ENCODE results near the gene BBOX1.
"Not testable (repeated sequence)": the region's sequence is repeated elsewhere in the genome, so short reads cannot be mapped to it uniquely, and the experiment has no call there.

BBOX1 gene

DNA sequence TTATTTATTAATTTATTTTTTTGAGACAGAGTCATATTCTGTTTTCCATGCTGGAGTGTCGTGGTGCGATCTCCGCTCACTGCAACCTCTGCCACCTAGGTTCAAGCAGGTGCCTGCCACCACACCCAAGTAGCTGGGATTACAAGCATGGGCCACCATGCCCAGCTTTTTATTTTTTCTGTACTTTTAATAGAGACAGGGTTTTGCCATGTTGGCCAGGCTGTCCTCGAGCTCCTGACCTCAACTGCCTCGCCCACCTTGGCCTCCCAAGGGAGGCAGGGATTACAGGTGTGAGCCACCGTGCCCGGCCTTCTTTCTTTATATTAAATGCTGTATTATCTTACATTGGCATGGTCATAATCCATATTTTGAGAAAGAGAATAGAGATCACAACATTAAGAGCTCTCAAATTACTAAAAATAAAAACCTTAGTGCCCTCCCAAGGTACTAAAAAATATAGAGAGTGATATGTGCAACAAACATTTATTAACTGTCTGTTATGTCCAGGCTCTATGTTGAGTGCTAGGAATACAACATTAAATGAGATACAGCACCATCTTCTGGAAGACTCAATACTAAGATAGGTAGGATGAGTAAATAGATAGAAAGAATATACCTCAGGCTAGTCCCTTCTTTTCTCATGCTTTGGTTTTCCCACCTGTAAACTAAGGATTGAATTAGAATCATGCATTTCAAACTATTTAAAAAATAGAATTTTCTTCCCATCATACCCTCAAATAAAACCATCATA is 84.1 kb downstream of the BBOX1 start:
- no peak for DNase-seq (ENCODE audit: low read depth)

DNA sequence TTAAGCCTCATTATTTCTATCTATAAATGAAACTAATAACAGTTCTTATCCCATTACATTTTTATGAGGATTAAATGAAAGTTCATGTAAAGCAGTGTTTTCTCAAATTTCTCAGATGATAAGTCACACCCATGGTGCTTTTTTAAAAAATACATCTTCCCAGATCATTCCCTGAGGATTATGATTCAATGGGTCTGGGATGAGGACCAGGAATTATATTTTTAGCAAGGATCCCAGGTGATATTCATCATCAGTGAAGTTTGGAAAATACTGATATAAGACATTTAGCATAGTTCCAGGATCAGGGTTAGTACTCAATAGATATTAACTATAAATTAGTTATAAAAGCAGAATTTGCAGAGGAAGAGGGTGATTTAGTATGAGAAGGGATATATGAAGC is 89.1 kb downstream of the BBOX1 start:
- no peak for DNase-seq (ENCODE audit: low read depth)

DNA sequence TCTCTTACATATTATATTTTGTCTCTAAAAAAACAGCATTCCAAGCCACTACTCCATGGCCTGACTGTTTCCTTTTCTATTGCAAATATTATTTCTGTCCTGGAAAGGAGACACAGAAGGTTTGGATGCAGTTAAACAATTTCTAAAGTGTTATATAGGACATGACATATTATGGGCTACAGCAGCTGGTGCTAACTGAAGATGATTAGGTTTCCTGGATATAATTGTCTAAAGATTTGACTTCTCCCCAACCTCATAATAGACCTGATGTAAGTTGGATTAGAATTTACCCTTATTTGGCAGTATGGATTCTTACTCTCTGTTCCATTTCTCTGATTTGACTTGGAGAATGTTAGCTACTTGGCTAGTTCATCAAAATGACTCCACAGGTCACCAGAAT is 90.2 kb downstream of the BBOX1 start:
- no peak for DNase-seq (ENCODE audit: low read depth)

DNA sequence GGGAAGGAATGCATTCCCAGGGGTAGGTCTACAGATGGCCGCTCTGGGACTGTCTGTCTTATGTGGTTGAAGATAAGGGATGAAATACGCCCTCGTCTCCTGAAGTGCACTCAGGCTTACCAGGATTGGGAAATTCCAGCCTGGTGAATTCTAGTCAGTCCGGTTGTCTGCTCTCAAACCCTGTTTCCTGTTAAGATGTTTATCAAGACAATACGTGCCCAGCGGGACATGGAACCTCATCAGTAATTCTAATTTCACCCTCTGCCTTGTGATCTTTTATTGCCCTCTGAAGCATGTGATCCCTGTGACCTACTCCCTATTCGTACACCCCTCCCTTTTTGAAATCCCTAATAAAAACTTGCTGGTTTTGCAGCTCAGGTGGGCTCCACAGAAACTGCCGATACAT is 95.3 kb downstream of the BBOX1 start:
- DNase-seq (ENCODE audit: low read depth) = not testable (repeated sequence)

DNA sequence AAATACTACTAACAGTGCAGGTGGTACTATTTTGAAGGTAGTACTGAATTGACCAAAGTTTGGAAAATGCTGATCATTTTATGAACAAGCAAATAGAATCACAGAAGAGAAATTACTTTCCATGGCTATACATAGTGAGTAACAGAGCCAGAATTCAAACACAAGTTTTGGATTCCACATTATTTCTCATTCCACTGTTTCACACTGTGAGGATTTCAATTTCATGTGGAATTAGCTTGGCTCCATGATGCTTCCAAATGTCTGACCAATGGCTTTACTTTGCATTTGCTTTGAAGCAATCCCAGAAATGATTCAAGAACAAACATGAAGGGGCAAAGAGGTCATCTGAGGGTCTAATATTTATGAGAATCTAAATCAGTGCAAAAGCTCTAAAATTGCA is 98.1 kb downstream of the BBOX1 start:
- DNase-seq (ENCODE audit: low read depth) = no peak

DNA sequence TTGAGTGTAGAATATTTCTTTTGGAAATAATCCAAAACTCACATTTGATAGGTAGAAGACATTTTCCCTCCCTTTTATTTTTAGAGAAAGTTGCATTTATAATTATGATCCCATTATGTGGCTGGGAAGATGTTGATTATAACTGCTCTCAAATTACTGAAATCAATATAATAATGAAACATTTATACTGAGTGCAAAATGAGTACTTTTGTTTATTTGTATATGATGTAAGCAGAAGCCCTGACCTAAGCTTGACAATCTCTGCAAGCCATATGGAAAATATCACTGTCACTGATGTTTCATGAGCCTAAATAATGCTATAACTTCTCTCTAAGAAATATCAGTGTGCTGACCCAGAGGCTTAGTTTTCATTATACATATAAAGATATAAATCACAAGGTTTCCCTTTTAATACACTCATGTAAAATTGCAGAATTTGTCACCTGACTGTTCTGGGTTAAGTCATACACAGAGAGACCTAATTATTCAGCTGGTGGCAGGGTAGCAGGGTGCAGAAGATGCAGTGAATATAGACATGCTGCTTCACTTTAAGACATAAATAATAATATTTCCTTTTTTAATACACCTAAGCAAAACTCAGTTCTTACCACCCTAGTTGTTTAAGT is 99.2 kb downstream of the BBOX1 start:
- DNase-seq (ENCODE audit: low read depth) = no peak

DNA sequence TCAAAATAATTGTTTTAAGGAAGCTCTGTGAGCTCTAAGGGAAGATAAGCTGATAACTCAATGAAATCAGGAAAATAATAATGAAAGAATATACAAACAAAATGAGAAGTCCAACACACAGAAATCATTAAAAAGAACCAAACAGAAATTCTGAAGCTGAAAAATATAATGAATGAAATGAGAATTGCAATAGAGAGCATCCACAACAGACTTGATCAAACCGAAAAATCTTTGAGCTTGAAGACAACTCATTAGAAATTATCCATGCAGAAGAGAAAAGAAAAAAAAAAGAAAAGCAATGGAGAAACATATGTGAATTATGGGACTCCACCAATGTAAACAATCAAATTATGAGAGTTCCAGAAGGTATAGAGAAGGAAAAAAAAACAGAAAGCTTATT is 101.0 kb downstream of the BBOX1 start:
- no peak for DNase-seq (ENCODE audit: low read depth)

DNA sequence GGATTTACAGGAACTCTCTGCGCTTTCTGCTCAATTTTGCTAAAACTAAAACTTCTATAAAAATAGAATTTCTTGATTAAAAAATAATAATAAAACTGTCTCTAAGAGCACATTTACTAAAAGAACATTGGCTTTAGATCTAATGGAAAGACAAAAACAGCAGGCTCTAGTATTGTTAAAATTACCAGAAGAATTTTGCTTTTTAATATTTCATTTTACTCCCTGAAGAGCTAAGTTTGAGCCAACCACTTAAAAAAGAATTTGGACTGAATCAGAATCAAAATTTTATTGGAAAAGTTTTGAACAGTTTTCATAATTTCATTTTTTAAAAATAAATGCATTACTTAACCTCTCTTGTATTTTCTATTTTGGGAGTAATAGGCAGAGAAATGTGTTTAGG is 107.3 kb downstream of the BBOX1 start:
- no peak for DNase-seq (ENCODE audit: low read depth)

DNA sequence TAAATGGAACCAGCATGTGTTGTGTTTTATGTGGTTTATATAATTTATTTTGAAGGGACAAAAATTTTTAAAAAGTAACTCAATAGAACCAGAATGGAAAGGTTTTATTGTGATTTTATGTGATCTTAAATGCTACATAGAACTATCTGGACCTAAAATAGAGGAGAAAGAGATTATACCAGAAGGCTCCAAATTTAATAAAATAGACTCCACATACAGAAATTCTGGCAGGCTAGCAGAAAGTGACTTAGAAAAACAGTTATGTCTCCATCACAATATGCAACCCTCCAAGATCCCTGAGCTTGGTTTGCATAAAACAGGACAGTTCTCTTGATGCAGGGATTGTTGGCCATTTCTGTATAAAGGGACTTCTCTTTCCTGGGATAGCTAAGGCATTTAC is 107.9 kb downstream of the BBOX1 start:
- DNase-seq (ENCODE audit: low read depth) = no peak

DNA sequence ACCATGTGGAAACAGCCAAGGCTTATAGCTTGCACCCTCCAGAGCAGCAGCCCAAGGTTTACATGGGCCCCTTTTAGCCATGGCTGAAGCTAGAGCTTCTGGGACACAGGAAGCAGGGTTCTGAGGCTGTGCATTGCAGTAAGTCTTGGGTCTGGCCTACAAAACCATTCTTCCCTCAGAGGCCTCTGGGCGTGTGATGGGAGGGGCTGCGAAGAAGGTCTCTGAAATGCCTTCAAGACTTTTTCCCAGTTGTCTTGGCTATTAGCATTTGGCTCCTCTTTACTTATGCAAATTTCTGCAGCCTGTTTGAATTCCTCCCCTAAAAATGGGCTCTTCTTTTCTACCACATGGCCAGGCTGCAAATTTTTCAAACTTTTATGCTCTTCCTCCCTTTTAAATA is 109.5 kb downstream of the BBOX1 start:
- no peak for DNase-seq (ENCODE audit: low read depth)

DNA sequence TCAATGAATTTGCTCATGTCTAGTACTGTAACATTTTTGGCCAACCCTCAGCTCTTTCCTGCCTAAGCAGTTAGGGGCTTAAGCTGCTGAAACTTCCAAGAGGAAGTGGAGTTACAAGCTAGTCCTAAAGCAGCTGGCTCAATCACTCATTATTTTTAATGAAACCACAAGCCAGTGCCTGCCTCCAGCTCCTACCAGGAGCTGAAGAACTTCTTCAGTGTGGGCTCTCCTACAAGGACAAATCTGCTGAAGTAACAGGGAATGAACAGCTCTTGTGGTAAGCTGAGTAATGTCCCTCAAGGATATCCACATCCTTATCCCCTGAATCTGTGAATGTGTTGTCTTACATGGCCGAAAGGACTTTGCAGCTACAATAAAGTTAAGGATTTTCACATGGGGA is 112.5 kb downstream of the BBOX1 start:
- no peak for DNase-seq (ENCODE audit: low read depth)

DNA sequence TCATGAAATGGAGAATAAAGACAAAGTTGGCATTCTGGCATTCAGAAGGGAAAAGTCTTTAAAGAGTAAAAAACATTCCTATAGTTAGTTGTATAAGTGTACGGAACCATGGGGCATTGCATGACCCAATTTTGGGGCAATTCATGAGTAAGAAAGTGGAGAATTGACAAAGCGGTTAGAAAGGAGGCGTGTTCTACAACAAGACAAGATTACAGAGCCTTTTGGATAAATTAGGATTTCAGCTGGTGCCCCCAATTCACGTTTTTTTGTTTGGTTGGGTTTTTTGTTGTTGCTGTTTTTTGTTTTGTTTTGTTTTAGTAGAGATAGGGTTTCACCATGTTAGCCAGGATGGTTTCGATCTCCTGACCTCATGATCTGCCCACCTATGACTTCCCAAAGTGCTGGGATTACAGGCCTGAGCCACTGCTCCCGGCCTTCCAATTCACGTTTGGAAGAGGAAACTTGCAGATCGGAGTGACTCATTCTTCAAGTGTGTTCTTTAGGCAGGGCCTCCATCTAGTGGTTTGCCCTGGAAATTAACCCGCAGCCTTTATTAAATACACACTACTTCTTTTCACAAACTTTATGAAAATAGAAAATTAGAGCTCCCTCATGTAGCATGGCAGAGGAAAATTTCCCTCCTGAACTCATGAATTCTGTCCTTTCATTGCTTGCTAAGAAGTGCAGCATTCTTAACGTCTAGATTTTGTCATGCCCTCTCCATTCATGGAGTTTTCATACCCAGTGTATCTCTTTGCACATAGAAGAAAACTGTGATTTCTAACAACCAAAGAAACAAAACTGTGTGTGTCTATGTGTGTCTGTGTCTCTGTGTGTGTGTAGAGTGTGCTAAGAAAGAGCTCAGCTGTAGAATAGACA is 118.1 kb downstream of the BBOX1 start:
- DNase-seq (ENCODE audit: low read depth) = no peak

DNA sequence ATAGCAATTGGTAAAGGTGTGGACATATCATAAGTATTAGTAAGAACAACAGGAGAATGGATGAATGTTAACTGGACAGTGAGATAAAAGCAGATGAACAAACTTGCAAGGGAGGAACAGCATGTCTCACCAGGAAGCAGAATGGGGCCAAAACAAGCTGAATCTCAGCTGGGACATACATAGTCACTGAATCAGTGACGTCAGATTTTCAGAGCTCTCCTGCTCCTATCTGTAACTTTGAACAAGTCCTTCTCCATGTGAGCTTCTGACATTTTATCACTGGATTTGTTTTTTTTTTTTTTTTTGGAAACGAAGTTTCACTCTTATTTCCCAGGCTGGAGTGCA is 118.7 kb downstream of the BBOX1 start:
- no peak for DNase-seq (ENCODE audit: low read depth)

DNA sequence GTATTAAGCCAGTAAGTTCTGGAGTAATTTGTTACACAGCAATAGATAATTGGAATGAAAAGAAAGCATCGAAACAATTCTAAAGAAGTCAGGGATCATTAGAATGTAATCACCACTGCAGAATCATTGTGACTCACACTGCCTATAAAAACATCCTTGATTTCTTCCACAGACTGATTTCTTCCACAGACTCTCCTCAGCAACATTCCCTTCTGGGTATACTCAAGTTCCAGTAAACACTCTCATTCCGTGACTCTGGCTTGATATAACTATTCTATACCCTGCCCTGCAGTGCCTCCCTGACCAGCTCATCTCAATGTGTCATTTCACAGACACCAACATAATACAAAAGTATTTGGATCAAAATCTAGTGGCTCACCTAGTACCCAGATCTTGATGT is 120.5 kb downstream of the BBOX1 start:
- DNase-seq (ENCODE audit: low read depth) = no peak

DNA sequence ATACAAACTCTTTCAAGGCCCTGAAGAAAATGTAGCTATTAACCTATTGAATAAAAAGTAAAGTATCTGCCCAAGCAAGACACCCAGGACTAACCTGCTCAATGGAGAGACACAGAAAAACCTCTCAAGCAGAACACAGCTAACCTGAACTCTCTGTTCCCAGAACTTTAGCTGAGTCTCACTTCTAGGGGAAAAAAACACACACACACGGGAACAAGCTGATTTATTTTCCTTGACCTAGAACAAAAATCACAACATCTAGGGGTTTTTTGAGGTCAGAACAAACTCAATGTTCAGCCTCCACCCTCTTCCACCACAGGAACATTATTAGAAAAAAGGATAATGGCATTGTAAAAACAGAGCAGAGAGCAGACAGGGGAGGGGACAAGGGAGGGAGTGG is 121.6 kb downstream of the BBOX1 start:
- DNase-seq (ENCODE audit: low read depth) = no peak

DNA sequence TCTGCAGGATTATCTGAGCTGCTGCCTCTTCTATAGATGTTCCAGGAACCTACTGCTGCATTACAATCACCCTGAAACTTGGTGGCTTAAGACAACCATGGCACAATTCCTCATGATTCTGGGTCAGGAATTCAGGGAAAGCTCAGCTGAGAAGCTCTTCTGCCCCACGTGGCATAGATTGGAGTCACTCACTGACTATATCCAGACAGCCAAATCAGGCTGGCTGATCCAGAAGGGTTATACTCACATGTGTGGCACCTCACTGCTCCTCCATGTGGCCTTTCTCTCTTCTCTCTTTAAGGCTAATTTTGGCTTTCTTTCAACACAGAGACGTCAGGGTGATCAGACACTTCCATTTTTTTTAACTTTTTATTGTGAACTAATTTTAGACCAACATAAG is 125.5 kb downstream of the BBOX1 start:
- DNase-seq (ENCODE audit: low read depth) = no peak

DNA sequence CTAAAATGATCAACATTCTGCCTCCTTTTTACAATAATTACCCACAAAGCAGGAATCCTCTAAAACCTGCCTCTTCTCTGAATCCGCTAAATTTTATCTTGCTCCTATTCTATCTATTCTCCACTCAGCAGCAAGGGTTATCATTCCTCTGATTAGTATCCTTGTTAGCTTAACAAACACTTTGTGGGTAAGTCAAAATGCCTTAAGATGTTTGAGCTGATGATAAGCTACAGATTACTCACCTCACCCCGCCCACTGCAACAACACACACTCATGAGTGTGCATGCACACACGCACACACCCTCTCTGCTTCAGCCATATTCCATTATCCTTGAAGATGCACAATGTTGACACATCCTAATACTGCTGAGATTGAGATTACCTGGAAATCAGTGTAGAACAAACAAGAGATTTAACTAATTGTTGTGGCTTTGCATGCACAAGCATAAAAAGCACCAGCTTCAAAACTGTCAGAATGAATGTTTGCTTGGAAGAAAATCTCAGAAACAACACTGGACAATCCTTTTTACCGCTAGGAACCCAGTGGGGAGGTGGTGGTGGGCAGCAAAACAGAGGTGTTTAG is 130.9 kb downstream of the BBOX1 start:
- DNase-seq (ENCODE audit: low read depth) = no peak

DNA sequence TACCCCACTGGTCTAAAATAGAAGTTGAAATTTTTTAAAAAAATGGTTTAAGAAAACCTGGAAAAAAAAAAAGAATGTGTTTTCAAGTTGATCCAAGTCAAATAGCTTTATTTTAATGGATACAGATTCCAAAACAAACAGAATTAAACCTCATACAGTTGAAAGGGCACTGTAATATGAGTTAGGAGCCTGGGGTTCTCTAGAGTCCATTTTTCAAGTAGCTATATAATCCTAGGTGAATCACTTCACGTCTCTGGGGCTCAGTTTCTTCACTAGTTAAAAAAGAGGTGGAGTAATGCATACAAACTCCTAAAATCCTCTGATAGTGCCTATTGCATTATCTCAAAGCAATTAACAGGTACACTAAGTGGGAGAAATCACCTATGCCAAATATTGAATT is 132.9 kb downstream of the BBOX1 start:
- no peak for DNase-seq (ENCODE audit: low read depth)

DNA sequence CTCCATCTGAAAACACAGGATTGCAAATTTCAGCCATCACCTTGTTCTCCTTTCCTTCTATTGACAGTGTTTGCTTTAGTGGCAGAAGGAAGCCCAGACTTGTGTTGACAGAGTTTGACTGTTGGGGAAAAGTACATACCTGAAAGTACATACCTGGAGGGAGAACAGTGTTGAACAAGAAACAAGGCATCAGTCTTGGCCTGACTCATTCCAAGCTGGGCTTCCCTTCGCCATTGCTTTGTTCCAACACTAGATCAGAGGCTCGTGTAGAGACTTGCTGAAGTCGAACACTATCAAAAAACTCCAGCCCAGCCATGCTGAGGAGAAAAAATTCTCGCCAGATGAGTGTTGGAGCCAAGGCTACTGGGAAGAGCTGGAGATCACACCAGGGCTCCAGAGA is 133.4 kb downstream of the BBOX1 start:
- DNase-seq (ENCODE audit: low read depth) = no peak

DNA sequence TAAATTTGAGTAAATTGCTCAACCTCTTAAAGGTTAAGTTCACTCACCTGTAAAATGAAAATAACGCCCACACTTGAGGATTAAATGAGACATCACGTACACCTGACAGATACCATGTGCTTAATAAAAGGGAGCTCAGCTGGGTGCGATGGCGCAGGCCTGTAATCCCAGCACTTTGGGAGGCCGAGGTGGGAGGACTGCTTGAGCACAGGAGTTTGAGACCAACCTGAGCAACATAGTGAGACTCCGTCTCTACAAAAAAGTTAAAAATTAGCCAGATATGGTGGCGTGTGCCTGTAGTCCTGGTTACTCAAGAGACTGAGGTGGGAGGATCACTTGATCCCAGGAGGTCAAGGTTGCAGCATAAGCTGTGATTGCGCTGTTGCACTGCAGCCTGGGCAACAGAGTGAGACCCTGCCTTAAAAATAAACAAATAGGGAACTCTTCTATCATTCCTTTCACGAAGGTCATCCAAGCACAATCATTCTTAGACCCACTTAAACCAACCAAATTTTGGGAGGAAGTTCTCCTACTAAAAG is 134.1 kb downstream of the BBOX1 start:
- DNase-seq (ENCODE audit: low read depth) = no peak

DNA sequence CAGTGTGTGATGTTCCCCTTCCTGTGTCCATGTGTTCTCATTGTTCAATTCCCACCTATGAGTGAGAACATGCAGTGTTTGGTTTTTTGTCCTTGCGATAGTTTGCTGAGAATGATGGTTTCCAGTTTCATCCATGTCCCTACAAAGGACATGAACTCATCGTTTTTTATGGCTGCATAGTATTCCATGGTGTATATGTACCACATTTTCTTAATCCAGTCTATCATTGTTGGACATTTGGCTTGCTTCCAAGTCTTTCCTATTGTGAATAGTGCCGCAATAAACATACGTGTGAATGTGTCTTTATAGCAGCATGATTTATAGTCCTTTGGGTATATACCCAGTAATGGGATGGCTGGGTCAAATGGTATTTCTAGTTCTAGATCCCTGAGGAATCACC is 134.9 kb downstream of the BBOX1 start:
- DNase-seq (ENCODE audit: low read depth) = not testable (repeated sequence)

Data from stimulated activated CD8-positive, alpha-beta memory T cell treated with anti-CD3 and anti-CD28 coated beads, Interleukin-15, amount 100 ng/mL, for 1 hour (primary cell).